ENCODE results near the gene SIK2. TPM values are rescaled to one million over a fixed set of nuclear protein-coding genes. Genes with fewer than 3 reads are reported as not detected.
"Not testable (repeated sequence)": the region's sequence is repeated elsewhere in the genome, so short reads cannot be mapped to it uniquely, and the experiment has no call there.

The SIK2 gene
- total and polyA plus RNA-seq, 4 experiments from 2014 or later, result 0.04 to 13.8 (median 6.6) TPM

DNA sequence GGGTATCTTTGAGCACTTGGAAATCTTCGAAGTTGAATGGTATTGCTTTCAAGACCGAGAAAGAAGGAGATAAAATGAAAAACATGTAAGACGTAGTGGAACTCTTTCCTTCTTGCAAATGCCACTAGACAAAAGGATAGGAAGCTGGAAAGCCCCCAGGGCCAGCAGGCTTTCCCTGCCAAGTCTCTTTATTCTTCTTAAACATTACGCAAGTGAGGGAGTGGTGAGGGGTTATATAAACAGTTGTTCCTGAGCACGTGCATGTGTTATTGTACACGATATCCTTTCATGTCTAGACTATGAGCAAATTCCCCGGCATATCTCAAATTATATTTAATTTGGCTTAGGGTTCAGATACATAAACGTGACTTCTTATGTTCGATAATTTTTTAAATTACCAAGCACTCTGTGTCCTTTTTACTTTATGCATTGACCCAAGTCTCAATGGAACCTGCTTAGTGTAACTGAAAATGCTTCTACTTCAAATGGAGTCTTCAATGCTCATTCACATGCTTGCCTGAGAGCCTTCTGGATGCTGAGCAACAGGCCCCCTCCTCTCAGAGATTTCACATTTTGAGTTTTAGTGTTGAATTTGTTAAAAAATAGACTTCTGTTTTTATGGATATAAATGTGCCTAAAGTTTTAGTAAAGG lies 104.9 kb downstream of the SIK2 start:
- H3K9me3 Mint-ChIP-seq, result peaks cover 0 to 1% (median 0%) of the 10 kb centered on the region in 8 donors
- no peak overlapping the region for H3K4me3 Mint-ChIP-seq
- H3K36me3 Mint-ChIP-seq, result peaks cover 39 to 66% of the 10 kb centered on the region in 2 donors
- Histone ChIP-seq H3K36me3 (ENCODE audit: insufficient read depth, low read length) (peaks cover 16% of the 10 kb centered on the region), H3K4me3 (ENCODE audit: low read length in 2 of 2) (no peak overlapping the region), H3K27me3 (ENCODE audit: insufficient read depth, low read length) (no peaks in the 10 kb centered on the region), H3K4me1 (ENCODE audit: insufficient read depth, low read length) (no peaks in the 10 kb centered on the region), H3K27ac (ENCODE audit: low read depth, low read length) (no peak overlapping the region), H3K9me3 (ENCODE audit: control insufficient read depth in 1 of 2, low read length in 2 of 2) (no peaks in the 10 kb centered on the region)
- intact Hi-C loops (cut with micrococcal nuclease), result no loop called here
- ChIA-PET CTCF (ENCODE audit: partially characterized antibody) (no interaction called here), POLR2A (ENCODE audit: partially characterized antibody) (no interaction called here)
- H3K27ac Mint-ChIP-seq, result no peak overlapping the region
- H3K4me1 Mint-ChIP-seq, result no peaks in the 10 kb centered on the region
- DNase-seq, result no peak
- H3K27me3 Mint-ChIP-seq, result no peaks in the 10 kb centered on the region

DNA sequence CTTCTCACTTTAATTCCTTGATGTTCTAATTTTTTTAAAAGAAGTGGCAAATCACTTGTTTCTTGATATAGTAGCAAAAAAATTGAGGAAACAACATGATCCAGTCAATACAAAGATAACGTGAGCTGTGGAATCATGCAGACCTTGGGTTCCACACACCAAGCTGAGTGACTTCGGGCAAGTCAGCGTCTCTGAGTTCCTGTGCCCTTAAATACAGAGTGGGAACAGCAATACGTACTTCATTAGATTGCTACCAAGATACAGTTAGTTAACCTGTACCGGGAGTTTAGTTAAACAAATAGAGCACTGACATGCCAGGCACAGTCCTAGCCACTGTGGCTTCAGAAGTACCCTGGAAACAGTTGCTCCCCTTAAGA lies 105.4 kb downstream of the SIK2 start:
- no peak overlapping the region for H3K4me3 Mint-ChIP-seq
- intact Hi-C loops (cut with micrococcal nuclease), result no loop called here
- Histone ChIP-seq H3K36me3 (ENCODE audit: insufficient read depth, low read length) (peaks cover 20% of the 10 kb centered on the region), H3K4me1 (ENCODE audit: insufficient read depth, low read length) (no peaks in the 10 kb centered on the region), H3K27ac (ENCODE audit: low read depth, low read length) (no peak overlapping the region), H3K9me3 (ENCODE audit: control insufficient read depth in 1 of 2, low read length in 2 of 2) (no peaks in the 10 kb centered on the region), H3K4me3 (ENCODE audit: low read length in 2 of 2) (no peak overlapping the region), H3K27me3 (ENCODE audit: insufficient read depth, low read length) (no peaks in the 10 kb centered on the region)
- POLR2A ChIA-PET (ENCODE audit: partially characterized antibody), result no interaction called here
- no peaks in the 10 kb centered on the region for H3K4me1 Mint-ChIP-seq
- CTCF ChIA-PET (ENCODE audit: partially characterized antibody), result no interaction called here
- no peak for DNase-seq
- H3K9me3 Mint-ChIP-seq, result peaks cover 0 to 1% (median 0%) of the 10 kb centered on the region in 8 donors
- no peaks in the 10 kb centered on the region for H3K27me3 Mint-ChIP-seq
- no peak overlapping the region for H3K27ac Mint-ChIP-seq
- peaks cover 41 to 69% of the 10 kb centered on the region in 2 donors for H3K36me3 Mint-ChIP-seq

DNA sequence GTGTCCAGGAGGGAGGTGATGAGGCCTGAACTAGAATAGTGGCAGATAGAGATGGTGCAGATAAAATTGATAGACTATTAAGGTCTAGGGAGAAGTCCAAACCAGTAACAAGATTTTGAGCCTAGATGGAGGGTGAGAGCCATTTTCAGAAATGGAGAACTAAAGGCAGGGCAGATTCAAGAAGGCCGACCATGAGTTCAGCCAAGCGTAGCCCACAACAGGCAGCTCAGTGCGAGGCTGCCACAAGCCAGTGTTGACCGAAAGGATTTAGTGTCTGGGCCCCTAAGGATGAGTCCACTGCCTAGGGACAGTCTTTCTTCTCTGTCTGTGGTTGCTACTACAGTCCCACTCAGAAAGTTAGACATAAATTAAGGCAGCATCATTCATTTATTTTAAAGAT lies 112.3 kb downstream of the SIK2 start:
- peak overlapping the region in 2 of 7 donors; percentile 17 to 32 for H3K27ac Mint-ChIP-seq
- ChIA-PET POLR2A (ENCODE audit: partially characterized antibody) (interaction anchor here (0.6 kb wide), 1 partner anchor 127 kb away, joined by 3 read pairs; no protein-coding TSS in a partner anchor), CTCF (ENCODE audit: partially characterized antibody) (no interaction called here)
- Histone ChIP-seq H3K4me1 (ENCODE audit: insufficient read depth, low read length) (no peaks in the 10 kb centered on the region), H3K4me3 (ENCODE audit: low read length in 2 of 2) (no peak overlapping the region), H3K36me3 (ENCODE audit: insufficient read depth, low read length) (peaks cover 11% of the 10 kb centered on the region), H3K27ac (ENCODE audit: low read depth, low read length) (no peak overlapping the region), H3K27me3 (ENCODE audit: insufficient read depth, low read length) (no peaks in the 10 kb centered on the region), H3K9me3 (ENCODE audit: control insufficient read depth in 1 of 2, low read length in 2 of 2) (no peaks in the 10 kb centered on the region)
- no peaks in the 10 kb centered on the region for H3K27me3 Mint-ChIP-seq
- no peak overlapping the region for H3K4me3 Mint-ChIP-seq
- H3K4me1 Mint-ChIP-seq, result peaks cover 3 to 9% (median 5%) of the 10 kb centered on the region in 4 donors
- peaks cover 46 to 58% of the 10 kb centered on the region in 2 donors for H3K36me3 Mint-ChIP-seq
- DNase-seq, result no peak
- intact Hi-C loops (cut with micrococcal nuclease), result no loop called here
- no peaks in the 10 kb centered on the region for H3K9me3 Mint-ChIP-seq

DNA sequence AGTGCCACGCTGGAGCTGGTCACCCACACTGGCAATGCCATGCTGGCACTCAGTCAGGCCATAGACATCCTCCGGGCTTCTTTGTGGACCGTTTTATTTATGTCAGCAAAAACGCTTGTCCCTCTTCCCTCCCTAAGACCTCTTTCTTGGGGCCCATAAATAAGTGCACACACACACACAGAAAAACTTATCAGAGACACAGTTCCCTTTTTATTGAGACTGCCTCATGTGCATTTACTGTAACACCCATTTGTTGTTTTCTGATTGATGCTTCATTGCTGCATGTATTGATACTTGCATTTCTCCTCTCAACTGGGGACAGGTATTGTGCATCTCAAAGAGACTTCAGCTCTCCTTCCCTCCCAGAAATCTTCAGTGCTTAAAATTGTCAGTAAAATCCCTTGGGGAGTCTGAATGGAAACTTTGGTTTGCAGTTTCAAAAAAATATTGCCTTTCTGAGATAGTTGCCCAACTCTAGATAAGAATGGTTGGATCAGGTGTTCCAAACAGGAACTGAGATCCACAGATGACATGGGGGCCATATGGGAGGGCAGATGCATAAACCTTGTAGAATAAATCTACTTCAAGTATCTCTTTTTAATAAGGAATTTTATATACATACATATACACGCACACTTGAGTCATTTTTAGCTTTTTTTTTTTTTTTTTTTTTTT lies 113.0 kb downstream of the SIK2 start:
- Mint-ChIP-seq H3K4me1 (peaks cover 3 to 9% (median 5%) of the 10 kb centered on the region in 4 donors), H3K4me3 (no peak overlapping the region), H3K27me3 (no peaks in the 10 kb centered on the region), H3K36me3 (peaks cover 51 to 60% of the 10 kb centered on the region in 2 donors), H3K9me3 (no peaks in the 10 kb centered on the region), H3K27ac (peak overlapping the region in 4 of 7 donors; percentile 31 to 57 (median 45))
- ChIA-PET CTCF (ENCODE audit: partially characterized antibody) (no interaction called here), POLR2A (ENCODE audit: partially characterized antibody) (interaction anchor here (0.6 kb wide), 1 partner anchor 127 kb away, joined by 3 read pairs; no protein-coding TSS in a partner anchor)
- intact Hi-C loops (cut with micrococcal nuclease), result no loop called here
- H3K36me3 ChIP-seq (ENCODE audit: insufficient read depth, low read length), result peaks cover 19% of the 10 kb centered on the region
- H3K4me3 ChIP-seq (ENCODE audit: low read length in 2 of 2), result no peak overlapping the region
- no peak overlapping the region for H3K27ac ChIP-seq (ENCODE audit: low read depth, low read length)
- H3K9me3 ChIP-seq (ENCODE audit: control insufficient read depth in 1 of 2, low read length in 2 of 2), result no peaks in the 10 kb centered on the region
- no peaks in the 10 kb centered on the region for H3K4me1 ChIP-seq (ENCODE audit: insufficient read depth, low read length)
- no peak for DNase-seq
- H3K27me3 ChIP-seq (ENCODE audit: insufficient read depth, low read length), result no peaks in the 10 kb centered on the region

DNA sequence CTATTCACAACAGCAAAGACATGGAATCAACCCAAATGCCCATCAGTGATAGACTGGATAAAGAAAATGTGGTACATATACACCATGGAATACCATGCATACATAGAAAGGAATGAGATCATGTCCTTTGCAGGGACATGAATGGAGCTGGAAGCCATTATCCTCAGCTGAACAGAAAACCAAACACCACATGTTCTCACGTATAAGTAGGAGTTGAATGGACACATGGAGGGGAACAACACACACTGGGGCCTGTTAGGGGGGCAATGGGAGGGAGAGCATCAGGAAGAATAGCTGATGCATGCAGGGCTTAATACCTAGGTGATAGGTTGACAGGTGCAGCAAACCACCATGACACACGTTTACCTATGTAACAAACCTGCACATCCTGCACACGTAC lies 115.4 kb downstream of the SIK2 start:
- H3K9me3 Mint-ChIP-seq; H3K27me3 ChIP-seq (ENCODE audit: insufficient read depth, low read length): not testable (repeated sequence)

DNA sequence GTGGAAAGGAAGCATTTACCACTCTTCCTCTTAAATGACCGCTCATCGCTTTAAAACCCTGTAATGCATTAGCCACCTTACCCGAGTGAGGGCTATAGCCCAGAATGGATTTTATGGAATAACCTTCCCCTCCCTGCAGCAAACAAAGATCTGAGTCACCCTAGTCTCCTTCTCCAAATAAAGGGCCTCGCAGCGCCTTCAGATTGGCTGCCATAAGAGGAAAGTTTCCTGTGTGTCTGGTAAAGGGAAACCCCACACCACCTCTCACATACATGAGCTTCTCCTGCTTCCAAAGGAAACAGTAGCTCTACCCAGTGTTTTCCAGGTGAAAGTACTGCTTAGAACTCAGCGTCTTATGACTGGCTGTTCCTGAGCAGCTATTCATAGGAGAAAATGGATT lies 116.2 kb downstream of the SIK2 start:
- no peaks in the 10 kb centered on the region for H3K4me1 ChIP-seq (ENCODE audit: insufficient read depth, low read length)
- H3K4me3 Mint-ChIP-seq, result no peak overlapping the region
- no peaks in the 10 kb centered on the region for H3K9me3 ChIP-seq (ENCODE audit: control insufficient read depth in 1 of 2, low read length in 2 of 2)
- intact Hi-C loops (cut with micrococcal nuclease), result no loop called here
- H3K27me3 ChIP-seq (ENCODE audit: insufficient read depth, low read length), result no peaks in the 10 kb centered on the region
- peaks cover 57 to 71% of the 10 kb centered on the region in 2 donors for H3K36me3 Mint-ChIP-seq
- no peak for DNase-seq
- H3K36me3 ChIP-seq (ENCODE audit: insufficient read depth, low read length), result peaks cover 43% of the 10 kb centered on the region
- ChIA-PET CTCF (ENCODE audit: partially characterized antibody) (no interaction called here), POLR2A (ENCODE audit: partially characterized antibody) (no interaction called here)
- no peak overlapping the region for H3K27ac ChIP-seq (ENCODE audit: low read depth, low read length)
- H3K27me3 Mint-ChIP-seq, result no peaks in the 10 kb centered on the region
- H3K4me1 Mint-ChIP-seq, result peaks cover 3 to 9% (median 5%) of the 10 kb centered on the region in 4 donors
- H3K4me3 ChIP-seq (ENCODE audit: low read length in 2 of 2), result no peak overlapping the region
- H3K9me3 Mint-ChIP-seq, result no peaks in the 10 kb centered on the region
- peak overlapping the region in 1 of 7 donors; percentile 18 for H3K27ac Mint-ChIP-seq

More for the DNA sequence above, 115.4 kb downstream of the SIK2 start:
- H3K27ac ChIP-seq (ENCODE audit: low read depth, low read length); H3K4me3 ChIP-seq (ENCODE audit: low read length in 2 of 2); H3K4me1 Mint-ChIP-seq; DNase-seq; H3K4me1 ChIP-seq (ENCODE audit: insufficient read depth, low read length); intact Hi-C loops (cut with micrococcal nuclease); POLR2A ChIA-PET (ENCODE audit: partially characterized antibody); H3K27me3 Mint-ChIP-seq; H3K9me3 ChIP-seq (ENCODE audit: control insufficient read depth in 1 of 2, low read length in 2 of 2); H3K4me3 Mint-ChIP-seq: not testable (repeated sequence)
- Mint-ChIP-seq H3K27ac (peak overlapping the region in 4 of 7 donors; percentile 2 to 68 (median 26)), H3K36me3 (peaks cover 51 to 67% of the 10 kb centered on the region in 2 donors)
- CTCF ChIA-PET (ENCODE audit: partially characterized antibody), result interaction anchor here (1.0 to 1.2 kb wide), 3 partner anchors 12 to 113 kb away, joined by 3 read pairs; no protein-coding TSS in a partner anchor
- H3K36me3 ChIP-seq (ENCODE audit: insufficient read depth, low read length), result peaks cover 35% of the 10 kb centered on the region

DNA sequence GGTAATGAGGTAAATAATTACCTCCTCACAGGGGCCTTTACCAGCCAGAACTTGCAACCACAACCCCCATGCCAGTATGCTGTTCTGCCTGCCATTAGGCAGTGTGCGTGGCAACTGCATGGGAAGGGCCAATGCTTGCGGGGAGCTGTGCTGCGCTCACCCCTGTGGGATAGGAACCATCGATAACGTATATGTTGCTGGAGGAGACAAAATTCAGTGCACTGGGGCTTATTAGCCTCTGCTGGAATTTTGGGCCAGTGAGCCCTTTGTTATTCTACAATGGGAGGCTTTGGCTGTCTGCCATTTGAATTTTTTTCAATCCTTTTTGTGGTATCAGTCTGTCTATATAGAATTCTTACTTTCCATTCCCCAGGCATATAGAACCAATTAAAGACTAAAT lies 116.6 kb downstream of the SIK2 start:
- no peaks in the 10 kb centered on the region for H3K27me3 ChIP-seq (ENCODE audit: insufficient read depth, low read length)
- H3K36me3 Mint-ChIP-seq, result peaks cover 58 to 74% of the 10 kb centered on the region in 2 donors
- H3K4me3 ChIP-seq (ENCODE audit: low read length in 2 of 2), result no peak overlapping the region
- H3K27ac Mint-ChIP-seq, result no peak overlapping the region
- no peak for DNase-seq
- intact Hi-C loops (cut with micrococcal nuclease), result no loop called here
- no peaks in the 10 kb centered on the region for H3K4me1 ChIP-seq (ENCODE audit: insufficient read depth, low read length)
- no peak overlapping the region for H3K27ac ChIP-seq (ENCODE audit: low read depth, low read length)
- no peak overlapping the region for H3K4me3 Mint-ChIP-seq
- no peaks in the 10 kb centered on the region for H3K9me3 ChIP-seq (ENCODE audit: control insufficient read depth in 1 of 2, low read length in 2 of 2)
- H3K4me1 Mint-ChIP-seq, result peaks cover 3 to 9% (median 5%) of the 10 kb centered on the region in 4 donors
- CTCF ChIA-PET (ENCODE audit: partially characterized antibody), result no interaction called here
- no peaks in the 10 kb centered on the region for H3K9me3 Mint-ChIP-seq
- POLR2A ChIA-PET (ENCODE audit: partially characterized antibody), result no interaction called here
- no peaks in the 10 kb centered on the region for H3K27me3 Mint-ChIP-seq
- peaks cover 43% of the 10 kb centered on the region for H3K36me3 ChIP-seq (ENCODE audit: insufficient read depth, low read length)

Measured in CD4-positive, alpha-beta memory T cell (primary cell).